ENCODE results near the gene SLX4IP.

Gene SLX4IP

GRCh38 chr20:10597637-10598036, 162.5 kb downstream of the SLX4IP start:
- Histone ChIP-seq H3K9ac (no peak overlapping the region), H4K20me1 (ENCODE audit: insufficient read depth) (no peaks in the 10 kb centered on the region), H3K4me2 (no peak overlapping the region), H3K27me3 (ENCODE audit: insufficient read depth, low read depth) (no peaks in the 10 kb centered on the region), H3K4me1 (ENCODE audit: low read depth, poor library complexity, severe bottlenecking) (no peaks in the 10 kb centered on the region), H2AFZ (ENCODE audit: low read depth) (no peak overlapping the region), H3K27ac (no peak overlapping the region), H3K36me3 (ENCODE audit: insufficient read depth) (no peaks in the 10 kb centered on the region), H3K4me3 (IDR thresholded peaks at IDR 0.05; ENCODE audit: insufficient read depth, low read depth, low read length) (no peak overlapping the region), H3K79me2 (ENCODE audit: insufficient read depth, low read depth) (no peaks in the 10 kb centered on the region)
- TF ChIP-seq CTCF (conservative IDR thresholded peaks at IDR 0.05; ENCODE audit: low read depth, low read length) = no peak

DNA sequence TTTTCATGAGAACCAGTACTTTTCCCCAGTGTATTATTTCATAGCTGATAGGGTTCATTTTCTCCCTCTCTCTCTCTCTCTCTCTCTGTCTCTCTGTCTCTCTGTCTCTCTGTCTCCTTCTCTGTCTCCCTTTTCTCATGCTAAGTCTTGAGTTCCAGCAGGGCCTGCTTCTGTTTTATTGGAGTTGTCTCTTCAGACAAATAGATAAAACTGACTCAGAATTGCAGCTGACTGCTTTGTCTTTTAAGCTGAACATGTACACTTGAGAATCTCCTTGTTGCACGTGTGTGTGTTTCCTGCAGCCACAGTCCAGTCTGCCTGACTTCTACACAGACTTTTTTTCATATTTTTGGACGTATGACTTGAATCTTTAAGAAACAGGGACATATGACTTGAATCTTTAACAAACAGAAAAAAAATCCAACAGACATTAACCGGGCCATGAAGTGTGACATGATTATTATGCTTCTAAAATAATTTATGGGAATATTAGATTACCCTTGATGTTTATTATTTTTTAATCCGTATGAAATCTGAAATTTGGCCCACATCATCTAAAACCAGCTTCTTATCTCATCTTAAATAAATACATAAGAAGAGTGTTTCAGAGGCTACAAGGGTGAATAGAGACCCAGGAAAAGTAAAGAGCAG, 167.2 kb downstream of the SLX4IP start:
- no peak for TF ChIP-seq CTCF (conservative IDR thresholded peaks at IDR 0.05; ENCODE audit: low read depth, low read length)
- Histone ChIP-seq H4K20me1 (ENCODE audit: insufficient read depth) (no peaks in the 10 kb centered on the region), H3K36me3 (ENCODE audit: insufficient read depth) (no peaks in the 10 kb centered on the region), H3K79me2 (ENCODE audit: insufficient read depth, low read depth) (no peaks in the 10 kb centered on the region), H3K4me1 (ENCODE audit: low read depth, poor library complexity, severe bottlenecking) (no peaks in the 10 kb centered on the region), H3K4me2 (no peak overlapping the region), H3K9ac (no peak overlapping the region), H3K4me3 (IDR thresholded peaks at IDR 0.05; ENCODE audit: insufficient read depth, low read depth, low read length) (no peak overlapping the region), H3K27me3 (ENCODE audit: insufficient read depth, low read depth) (no peaks in the 10 kb centered on the region), H3K27ac (no peak overlapping the region), H2AFZ (ENCODE audit: low read depth) (no peak overlapping the region)

DNA sequence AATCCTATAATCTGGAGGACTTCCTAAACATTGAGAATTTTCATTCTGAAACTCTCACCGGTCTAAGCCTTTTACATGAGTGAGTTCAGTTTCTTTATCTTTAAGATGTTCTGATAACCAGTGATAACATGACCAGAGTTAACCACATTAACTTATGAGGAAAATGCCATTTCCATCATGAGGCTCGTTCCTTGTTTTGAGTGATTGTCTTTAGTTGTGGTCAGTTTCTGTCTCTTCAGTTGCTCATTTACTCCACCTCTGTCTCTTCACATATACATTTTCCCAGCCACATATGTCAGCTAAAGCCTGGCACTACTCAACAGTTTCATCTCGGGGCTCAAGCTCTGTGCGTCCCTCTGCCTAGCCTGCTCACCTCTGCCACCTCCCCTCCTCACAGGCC, 168.3 kb downstream of the SLX4IP start:
- Histone ChIP-seq H3K4me3 (IDR thresholded peaks at IDR 0.05; ENCODE audit: insufficient read depth, low read depth, low read length) (no peak overlapping the region), H3K4me2 (no peak overlapping the region), H4K20me1 (ENCODE audit: insufficient read depth) (no peaks in the 10 kb centered on the region), H2AFZ (ENCODE audit: low read depth) (no peak overlapping the region), H3K36me3 (ENCODE audit: insufficient read depth) (no peaks in the 10 kb centered on the region), H3K9ac (no peak overlapping the region), H3K27me3 (ENCODE audit: insufficient read depth, low read depth) (no peaks in the 10 kb centered on the region), H3K79me2 (ENCODE audit: insufficient read depth, low read depth) (no peaks in the 10 kb centered on the region), H3K27ac (no peak overlapping the region), H3K4me1 (ENCODE audit: low read depth, poor library complexity, severe bottlenecking) (no peaks in the 10 kb centered on the region)
- no peak for TF ChIP-seq CTCF (conservative IDR thresholded peaks at IDR 0.05; ENCODE audit: low read depth, low read length)

DNA sequence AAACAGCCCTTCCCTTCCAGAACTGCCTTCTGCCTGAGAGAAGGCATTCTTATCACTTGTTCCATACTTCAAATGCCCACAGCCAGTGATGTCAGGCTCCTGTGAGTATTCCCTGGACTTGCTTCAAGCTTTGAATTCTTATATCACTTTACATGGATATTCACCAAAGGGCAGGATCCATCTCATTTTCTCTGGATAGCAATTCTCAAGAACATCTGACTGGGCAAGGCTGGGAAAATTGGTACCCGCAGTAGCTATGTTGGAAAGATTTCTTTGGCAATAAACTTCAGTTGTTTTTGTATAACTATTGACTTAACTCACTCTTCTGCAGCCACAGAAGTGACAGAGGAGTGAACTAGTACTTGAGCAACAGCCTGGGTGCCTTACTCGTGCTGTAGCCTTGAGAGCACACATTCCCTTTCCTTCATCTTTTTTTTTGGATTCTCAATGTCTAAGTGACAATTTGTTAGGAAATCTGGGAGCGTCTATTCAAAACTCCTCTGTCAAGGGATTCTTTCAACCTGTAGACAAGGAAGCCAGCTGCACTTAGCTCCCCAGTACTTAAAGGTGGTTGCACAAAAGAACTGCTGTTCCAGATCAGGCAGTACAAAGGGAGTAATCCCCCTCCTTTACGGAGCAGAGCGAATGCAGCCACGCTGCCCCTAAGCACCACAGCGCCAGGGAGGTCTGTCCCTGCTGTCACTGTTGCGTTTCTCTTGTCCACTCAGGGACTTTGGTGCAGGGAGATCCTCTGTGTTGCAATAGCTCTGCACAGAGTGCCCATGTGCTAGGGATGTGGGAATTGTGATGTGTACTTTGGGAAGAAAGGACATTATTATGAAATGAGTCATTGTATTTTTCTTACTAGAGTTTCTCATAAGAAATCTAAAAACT, 169.1 kb downstream of the SLX4IP start:
- H3K4me1 ChIP-seq (ENCODE audit: low read depth, poor library complexity, severe bottlenecking) = no peaks in the 10 kb centered on the region
- no peak overlapping the region for H3K4me3 ChIP-seq (IDR thresholded peaks at IDR 0.05; ENCODE audit: insufficient read depth, low read depth, low read length)
- H3K9ac ChIP-seq = no peak overlapping the region
- TF ChIP-seq CTCF (conservative IDR thresholded peaks at IDR 0.05; ENCODE audit: low read depth, low read length) = no peak
- no peaks in the 10 kb centered on the region for H3K79me2 ChIP-seq (ENCODE audit: insufficient read depth, low read depth)
- no peak overlapping the region for H3K4me2 ChIP-seq
- no peak overlapping the region for H2AFZ ChIP-seq (ENCODE audit: low read depth)
- H3K27ac ChIP-seq = no peak overlapping the region
- H3K27me3 ChIP-seq (ENCODE audit: insufficient read depth, low read depth) = no peaks in the 10 kb centered on the region
- H4K20me1 ChIP-seq (ENCODE audit: insufficient read depth) = no peaks in the 10 kb centered on the region
- no peaks in the 10 kb centered on the region for H3K36me3 ChIP-seq (ENCODE audit: insufficient read depth)

Measured in KMS-11 (cell line).